Endothelial cell of umbilical vein (primary cell): ENCODE data around the gene TSSC4. TPM values are rescaled to one million over a fixed set of nuclear protein-coding genes. Genes with fewer than 3 reads are reported as not detected.

Experiments used
- BruUV-seq: library from RNA; stranded (reverse); fragments of 400-500 nt; replicated peaks from 2 replicates; lab custom pipeline; 2021; lab: Mats Ljungman, UMichigan
- CTCF ChIA-PET: fragments of 300-600, 350-600 bp; sonication (Branson Sonifier 250); formaldehyde crosslinking; loops from one replicate; lab custom pipeline; 2021; ENCODE audit warnings: antibody characterized with exemption, inconsistent platforms; lab: Charles Lee
- POLR2A ChIA-PET: fragments of 300-600, 350-600 bp; sonication (Branson Sonifier 250); formaldehyde crosslinking; loops from one replicate; lab custom pipeline; 2021; ENCODE audit warnings: antibody characterized with exemption, inconsistent platforms; lab: Charles Lee
- DNase-seq: peaks from one replicate; pipeline ENCODE4 v3.0.0-alpha.2; 2011; ENCODE audit warnings: low read depth, low spot score
- FAIRE-seq: peaks from 2 replicates; lab custom pipeline; 2011; peaks lifted over from hg19 to GRCh38; lab: Jason Lieb, UNC
- H2AFZ ChIP-seq: 2 replicates; pipeline ENCODE4 v1.6.0; 2012; ENCODE audit warnings: low read depth, low read length, control low read depth, inconsistent platforms
- H3K27ac ChIP-seq: 2 replicates; pipeline ENCODE4 v1.5.1; 2011; ENCODE audit warnings: low read depth, mild to moderate bottlenecking, control low read depth, low read length, moderate library complexity; ENCODE audit not compliant: insufficient read depth
- H3K27me3 ChIP-seq, 2 experiments: 2 replicates each; pipeline versions ENCODE4 v1.6.0 to v1.6.1; 2011; ENCODE audit warnings: low read length in 2 of 2, mixed read lengths in 1 of 2; ENCODE audit not compliant: control insufficient read depth in 2 of 2, insufficient read depth in 2 of 2
- H3K36me3 ChIP-seq, 2 experiments: 2 replicates in 1 of 2; 3 replicates in 1 of 2; pipeline ENCODE4 v1.5.1; 2011; ENCODE audit warnings: low read length in 2 of 2, mild to moderate bottlenecking in 1 of 2, moderate library complexity in 1 of 2; ENCODE audit not compliant: control insufficient read depth in 2 of 2, insufficient read depth in 2 of 2; ENCODE audit errors: extremely low read depth in 1 of 2
- H3K4me1 ChIP-seq: 3 replicates; pipeline ENCODE4 v1.5.1; 2011; ENCODE audit warnings: mild to moderate bottlenecking, low read length; ENCODE audit not compliant: control insufficient read depth, insufficient read depth; ENCODE audit errors: extremely low read depth
- H3K4me2 ChIP-seq: 2 replicates; pipeline ENCODE4 v1.6.1; 2011; ENCODE audit warnings: low read length, control low read depth, mixed read lengths; ENCODE audit not compliant: insufficient read depth
- H3K4me3 ChIP-seq, 3 experiments: fragments of 200-600 bp in 1 of 3; sonication (generic), shearing (Covaris generic) in 1 of 3; replicated peaks in 1 of 3; 2 replicates each; pipeline ENCODE4 v1.5.1; 2011 to 2016; ENCODE audit warnings: control low read depth in 3 of 3, low read length in 3 of 3, mild to moderate bottlenecking in 2 of 3, inconsistent platforms in 1 of 3, low read depth in 1 of 3, moderate library complexity in 1 of 3; ENCODE audit not compliant: insufficient read depth in 1 of 3
- H3K79me2 ChIP-seq: 2 replicates; pipeline ENCODE4 v1.6.0; 2012; ENCODE audit warnings: low read length, inconsistent platforms; ENCODE audit not compliant: control insufficient read depth, insufficient read depth
- H3K9ac ChIP-seq: replicated peaks from 2 replicates; pipeline ENCODE3; 2011; ENCODE audit warnings: low read length, control low read depth; ENCODE audit not compliant: insufficient read depth; ENCODE audit errors: extremely low read depth
- H3K9me1 ChIP-seq: replicated peaks from 3 replicates; pipeline ENCODE4 v1.6.0; 2011; ENCODE audit warnings: mild to moderate bottlenecking, low read length; ENCODE audit not compliant: control insufficient read depth, insufficient read depth; ENCODE audit errors: extremely low read depth
- H3K9me3 ChIP-seq: replicated peaks from 2 replicates; pipeline ENCODE4 v1.5.1; 2012; ENCODE audit warnings: low read length, inconsistent platforms; ENCODE audit not compliant: control insufficient read depth, insufficient read depth
- H4K20me1 ChIP-seq: replicated peaks from 2 replicates; pipeline ENCODE3; 2011; ENCODE audit warnings: mild to moderate bottlenecking, low read length; ENCODE audit not compliant: control insufficient read depth, insufficient read depth; ENCODE audit errors: extremely low read depth
- EZH2 ChIP-seq: IDR thresholded peaks from 2 replicates; pipeline ENCODE4 v1.6.1; 2012; ENCODE audit warnings: borderline replicate concordance, low read depth, mild to moderate bottlenecking, moderate library complexity, low read length, inconsistent platforms; ENCODE audit not compliant: severe bottlenecking
- FOS ChIP-seq: IDR thresholded peaks from 2 replicates; pipeline ENCODE4 v1.6.1; 2011; ENCODE audit warnings: mild to moderate bottlenecking, low read length, moderate library complexity, borderline replicate concordance; ENCODE audit not compliant: insufficient read depth
- GATA2 ChIP-seq: IDR thresholded peaks from 2 replicates; pipeline ENCODE4 v1.7.0; 2011; ENCODE audit warnings: low read depth, mild to moderate bottlenecking, moderate library complexity, mixed read lengths, low read length; ENCODE audit not compliant: insufficient read length, insufficient read depth
- JUN ChIP-seq: IDR thresholded peaks from 2 replicates; pipeline ENCODE4 v1.6.1; 2011; ENCODE audit warnings: borderline replicate concordance, low read depth; ENCODE audit not compliant: insufficient read length, insufficient read depth
- MYC ChIP-seq: IDR thresholded peaks from one replicate; pipeline ENCODE4 v1.6.1; 2011; ENCODE audit warnings: mild to moderate bottlenecking, low read depth, low read length
- POLR2A ChIP-seq: IDR thresholded peaks from 2 replicates; pipeline ENCODE4 v1.6.1; 2012; ENCODE audit warnings: low read depth, mild to moderate bottlenecking, control low read depth, low read length
- POLR2AphosphoS5 ChIP-seq: IDR thresholded peaks from 2 replicates; pipeline ENCODE4 v1.6.1; 2012; ENCODE audit warnings: low read depth, mild to moderate bottlenecking, control low read depth, low read length, moderate library complexity; ENCODE audit not compliant: insufficient read depth
- dilution Hi-C: fragments of 300-500 bp; cut with MboI; formaldehyde crosslinking; loops from one replicate; pipeline ENCODE4 v1.15.0; 2019; ENCODE audit warnings: low sequenced_read_pairs; ENCODE audit not compliant: extremely low pct_ligation_motif_present
- intact Hi-C: fragments of 100-400 bp; cut with micrococcal nuclease; formaldehyde crosslinking; loops from one replicate; pipeline ENCODE4 v1.10.0; 2022
- polyA plus RNA-seq, 4 experiments: library from polyadenylated mRNA; depleted of rRNA in 3 of 4; stranded (reverse) in 3 of 4; unstranded in 1 of 4; fragments of >200 nt; gene quantifications; 2 replicates each; pipeline versions ENCODE4 v1.2.1 to v1.2.3, GENCODE V29; 2011 to 2012; ENCODE audit warnings: missing spikeins in 1 of 4
- total RNA-seq: library from RNA; stranded (reverse); gene quantifications from 2 replicates; pipeline ENCODE4 v1.2.3, GENCODE V29; 2021
- TF ChIP-seq, protein P1 (sequence below), 2 donors: IDR thresholded peaks; 1 replicate in 1 of 2; 2 replicates in 1 of 2; pipeline ENCODE4 v1.5.1; 2011; ENCODE audit warnings: low read length in 2 of 2, mild to moderate bottlenecking in 2 of 2, moderate library complexity in 2 of 2, control low read depth in 1 of 2, inconsistent platforms in 1 of 2, low read depth in 1 of 2; ENCODE audit not compliant: insufficient read depth in 1 of 2; ENCODE audit errors: extremely low read depth in 1 of 2
- TF ChIP-seq, protein P2 (sequence below): IDR thresholded peaks from 2 replicates; pipeline ENCODE4 v1.6.1; 2011; ENCODE audit not compliant: insufficient read depth, insufficient read length

Gene TSSC4
- total and polyA plus RNA-seq, 2 donors (not counting 3 experiments of a cell fraction or from before 2014, with no cell fraction given): 42.7 to 59.6 TPM

DNA sequence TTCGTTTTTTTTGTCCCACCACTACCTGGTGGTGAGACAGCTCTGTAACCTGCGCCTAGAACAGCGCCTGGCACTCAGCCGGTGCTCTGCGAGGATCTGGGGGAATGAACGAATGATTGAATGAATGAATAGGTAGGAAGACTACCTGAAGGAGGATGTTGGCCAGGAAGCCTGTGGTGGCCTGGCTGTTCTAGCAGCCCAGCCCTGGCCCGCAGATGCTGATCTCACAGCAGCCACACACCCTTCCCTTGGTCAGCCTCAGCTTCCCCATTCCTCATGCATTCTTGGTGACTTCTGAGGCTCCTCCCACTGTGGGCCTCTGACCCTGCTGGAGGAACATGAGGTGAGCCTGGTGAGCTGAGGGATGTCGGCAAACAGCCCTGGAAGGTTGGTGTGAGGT is 40.1 kb downstream of the TSSC4 start:
- intact Hi-C loops: no loop called here
- H3K4me2 ChIP-seq: no peak overlapping the region
- H3K36me3 ChIP-seq: no peaks in the 10 kb centered on the region
- H2AFZ ChIP-seq: no peak overlapping the region
- no peaks in the 10 kb centered on the region for H3K4me1 ChIP-seq
- no peak overlapping the region for H3K27ac ChIP-seq
- no peaks in the 10 kb centered on the region for H3K9me1 ChIP-seq
- ChIA-PET CTCF (interaction anchor here (0.6 to 2.1 kb wide), 3 partner anchors 10 to 92 kb away, joined by 3 to 6 read pairs (median 3); no protein-coding TSS in a partner anchor), POLR2A (no interaction called here)
- FAIRE-seq (no peak), DNase-seq (no peak)
- no peaks in the 10 kb centered on the region for H3K9me3 ChIP-seq
- H3K79me2 ChIP-seq: no peaks in the 10 kb centered on the region
- dilution Hi-C loops: no loop called here
- no peak overlapping the region for H3K9ac ChIP-seq
- H3K27me3 ChIP-seq: peaks cover 7 to 9% of the 10 kb centered on the region in 2 experiments
- H4K20me1 ChIP-seq: no peaks in the 10 kb centered on the region
- H3K4me3 ChIP-seq: no peak overlapping the region
- no TSS peak for BruUV-seq
- TF ChIP-seq POLR2AphosphoS5 (no peak), GATA2 (no peak), FOS (no peak), MYC (no peak), JUN (no peak), POLR2A (no peak), EZH2 (no peak)
- TF ChIP-seq, protein P1, sequence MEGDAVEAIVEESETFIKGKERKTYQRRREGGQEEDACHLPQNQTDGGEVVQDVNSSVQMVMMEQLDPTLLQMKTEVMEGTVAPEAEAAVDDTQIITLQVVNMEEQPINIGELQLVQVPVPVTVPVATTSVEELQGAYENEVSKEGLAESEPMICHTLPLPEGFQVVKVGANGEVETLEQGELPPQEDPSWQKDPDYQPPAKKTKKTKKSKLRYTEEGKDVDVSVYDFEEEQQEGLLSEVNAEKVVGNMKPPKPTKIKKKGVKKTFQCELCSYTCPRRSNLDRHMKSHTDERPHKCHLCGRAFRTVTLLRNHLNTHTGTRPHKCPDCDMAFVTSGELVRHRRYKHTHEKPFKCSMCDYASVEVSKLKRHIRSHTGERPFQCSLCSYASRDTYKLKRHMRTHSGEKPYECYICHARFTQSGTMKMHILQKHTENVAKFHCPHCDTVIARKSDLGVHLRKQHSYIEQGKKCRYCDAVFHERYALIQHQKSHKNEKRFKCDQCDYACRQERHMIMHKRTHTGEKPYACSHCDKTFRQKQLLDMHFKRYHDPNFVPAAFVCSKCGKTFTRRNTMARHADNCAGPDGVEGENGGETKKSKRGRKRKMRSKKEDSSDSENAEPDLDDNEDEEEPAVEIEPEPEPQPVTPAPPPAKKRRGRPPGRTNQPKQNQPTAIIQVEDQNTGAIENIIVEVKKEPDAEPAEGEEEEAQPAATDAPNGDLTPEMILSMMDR (IDR thresholded peaks at IDR 0.05; ENCODE audit: extremely low read depth in 1 of 2, insufficient read depth in 1 of 2, low read depth in 1 of 2, low read length in 2 of 2): no peak
- TF ChIP-seq, protein P2, sequence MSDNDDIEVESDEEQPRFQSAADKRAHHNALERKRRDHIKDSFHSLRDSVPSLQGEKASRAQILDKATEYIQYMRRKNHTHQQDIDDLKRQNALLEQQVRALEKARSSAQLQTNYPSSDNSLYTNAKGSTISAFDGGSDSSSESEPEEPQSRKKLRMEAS: no peak
